GM12864 (cell line): ENCODE measurements around the gene MIR17HG.

Experiments used
- DNase-seq: peaks from one replicate; pipeline ENCODE4 v3.0.0-alpha.2; 2011; ENCODE audit warnings: low read depth
- H3K4me3 ChIP-seq: 2 replicates; pipeline ENCODE4 v1.5.1; 2011; ENCODE audit warnings: mild to moderate bottlenecking, low read depth, low read length, control low read depth
- CTCF ChIP-seq: IDR thresholded peaks from 2 replicates; pipeline ENCODE4 v1.5.1; 2011; ENCODE audit warnings: low read depth, mild to moderate bottlenecking, moderate library complexity, low read length, control low read depth, inconsistent platforms; ENCODE audit errors: missing control alignments

Gene MIR17HG

GRCh38 chr13:91308299-91308698 is 39.2 kb upstream of the MIR17HG start:
- H3K4me3 ChIP-seq, result no peak overlapping the region
- no peak for DNase-seq
- TF ChIP-seq CTCF, result peak; percentile 53

GRCh38 chr13:91311491-91311890 is 36.0 kb upstream of the MIR17HG start:
- no peak for TF ChIP-seq CTCF
- H3K4me3 ChIP-seq, result no peak overlapping the region
- no peak for DNase-seq

GRCh38 chr13:91312324-91312723 is 35.2 kb upstream of the MIR17HG start:
- no peak for DNase-seq
- no peak for TF ChIP-seq CTCF
- H3K4me3 ChIP-seq, result no peak overlapping the region

GRCh38 chr13:91313103-91313502 is 34.4 kb upstream of the MIR17HG start:
- DNase-seq, result peak; percentile 31
- peak overlapping the region; percentile 40 for H3K4me3 ChIP-seq
- TF ChIP-seq CTCF, result peak; percentile 68

GRCh38 chr13:91313581-91313980 is 33.9 kb upstream of the MIR17HG start:
- no peak for TF ChIP-seq CTCF
- DNase-seq, result no peak
- H3K4me3 ChIP-seq, result peak overlapping the region; percentile 40; the same call in 1 of the 2 replicates

- H3K4me3 ChIP-seq, result no peak overlapping the region
- no peak for DNase-seq
- no peak for TF ChIP-seq CTCF
Measured at GRCh38 chr13:91314888-91315287, 32.6 kb upstream of the MIR17HG start.

GRCh38 chr13:91318886-91319285 is 28.6 kb upstream of the MIR17HG start:
- no peak for TF ChIP-seq CTCF
- DNase-seq, result no peak
- no peak overlapping the region for H3K4me3 ChIP-seq
